GM20000 (cell line): ENCODE data around the gene MATN1.

Experiments used
- DNase-seq: peaks from one replicate; pipeline ENCODE4 v3.0.0; 2012; ENCODE audit warnings: low spot score
- CTCF ChIP-seq: IDR thresholded peaks from 2 replicates; pipeline ENCODE4 v1.5.1; 2012; ENCODE audit warnings: mild to moderate bottlenecking, control low read depth; ENCODE audit errors: extremely low read depth, missing control alignments

The MATN1 gene

GRCh38 chr1:30670240-30671060, 52.9 kb downstream of the MATN1 start:
- TF ChIP-seq CTCF: no peak
- DNase-seq: no peak

GRCh38 chr1:30668546-30669327, 54.6 kb downstream of the MATN1 start:
- no peak for DNase-seq
- TF ChIP-seq CTCF: no peak

- DNase-seq: no peak
- no peak for TF ChIP-seq CTCF
Observed at GRCh38 chr1:30668024-30668423, 55.4 kb downstream of the MATN1 start.

DNA sequence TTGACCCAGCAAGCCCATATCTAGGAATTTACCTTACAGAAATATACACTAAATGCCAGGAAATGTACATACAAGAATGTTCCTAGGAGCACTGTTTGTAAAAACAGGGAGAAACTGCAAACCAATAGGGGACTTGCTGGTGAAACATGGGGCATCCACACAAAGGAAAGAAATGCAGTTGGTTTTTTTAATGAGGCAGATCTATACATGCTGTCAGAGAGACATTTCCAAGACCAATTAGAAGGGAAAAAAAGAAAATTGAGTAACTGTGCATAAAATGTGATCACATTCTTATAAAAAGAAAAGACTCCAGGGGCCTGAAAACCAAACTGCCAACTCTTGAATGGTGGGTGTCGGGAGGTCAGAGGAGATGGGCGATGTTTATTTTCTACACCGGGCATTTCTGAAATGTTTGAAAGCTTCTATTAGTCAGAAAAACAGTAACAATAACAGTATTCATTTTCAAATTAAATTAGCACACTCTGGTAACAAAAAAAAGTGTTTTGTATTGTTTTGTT, 56.6 kb downstream of the MATN1 start:
- no peak for TF ChIP-seq CTCF
- DNase-seq: no peak

- DNase-seq: no peak
Observed at GRCh38 chr1:30665216-30666010, 58.0 kb downstream of the MATN1 start.

DNA sequence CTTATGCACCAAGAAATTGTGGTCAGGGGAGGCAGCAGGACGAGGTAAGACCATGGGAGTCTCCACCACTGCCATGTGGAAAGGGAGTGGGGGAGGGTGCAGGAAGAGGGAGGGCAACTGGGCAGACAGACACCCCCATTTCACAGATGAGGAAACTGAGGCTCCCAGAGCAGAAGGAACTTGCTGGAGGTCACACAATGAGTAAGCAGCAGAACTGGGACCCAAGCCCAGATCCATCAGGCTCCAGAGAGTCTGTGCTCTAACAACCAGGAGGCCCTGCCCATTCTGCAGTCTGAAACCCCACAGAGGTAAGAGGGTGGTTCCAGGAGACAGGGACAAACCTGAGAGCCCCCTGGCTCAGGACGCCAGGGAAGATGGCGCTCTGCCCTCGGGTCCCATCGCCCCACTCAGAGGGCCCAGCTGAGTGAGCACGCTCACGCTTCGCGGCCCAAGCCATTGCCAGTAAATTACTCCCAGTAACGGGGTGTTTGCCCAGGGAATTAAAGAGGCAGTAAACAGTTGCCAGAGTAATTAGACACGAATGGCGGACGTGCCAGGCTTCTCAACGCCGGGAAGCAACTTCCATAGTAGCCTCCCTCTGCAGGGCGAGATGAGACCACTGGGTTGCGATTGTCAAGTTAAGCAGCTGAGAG, 59.2 kb downstream of the MATN1 start:
- DNase-seq: no peak
- TF ChIP-seq CTCF: no peak

More at GRCh38 chr1:30665216-30666010, 58.0 kb downstream of the MATN1 start:
- TF ChIP-seq CTCF: no peak
